ENCODE measurements around the gene DOK5. TPM values are rescaled to one million over a fixed set of nuclear protein-coding genes. Genes with fewer than 3 reads are reported as not detected.

DOK5 gene
- total and polyA plus RNA-seq, 2 of the 4 experiments (the other 2 are of a cell fraction) = 2.8 to 3.9 TPM

DNA sequence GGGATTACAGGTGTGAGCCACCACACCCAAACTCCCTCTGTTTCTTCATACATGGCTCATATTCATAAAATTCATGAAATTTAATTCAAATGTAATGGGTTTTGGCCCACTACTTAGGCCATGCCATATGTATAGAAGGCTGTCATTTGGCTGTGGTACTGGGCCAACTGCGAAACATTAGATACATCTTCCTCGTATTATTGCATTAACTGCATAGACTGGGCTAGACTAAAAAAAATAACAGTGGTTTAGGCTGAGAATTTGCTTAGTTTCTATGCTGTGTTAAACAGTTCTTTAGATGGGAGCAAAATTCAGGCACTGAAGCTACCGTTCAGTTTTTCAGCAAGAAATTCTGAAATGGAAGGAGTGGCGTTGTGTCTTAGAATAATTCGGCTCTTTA is 133.6 kb downstream of the DOK5 start:
- in situ Hi-C loops (cut with MboI; ENCODE audit: low sequenced_read_pairs) = no loop called here
- no TSS peak for BruUV-seq (replicated peaks)
- H3K36me3 ChIP-seq (ENCODE audit: control insufficient read depth, insufficient read depth, low read length) = no peaks in the 10 kb centered on the region
- no peak overlapping the region for H2BK5ac ChIP-seq (ENCODE audit: low read depth, low read length, poor library complexity, severe bottlenecking)
- no peak overlapping the region for H3K4me3 ChIP-seq (ENCODE audit: insufficient read depth, low read depth, low read length)
- no peak overlapping the region for H4K8ac ChIP-seq (ENCODE audit: low read depth in 2 of 2, low read length in 2 of 2)
- no peak overlapping the region for H3K56ac ChIP-seq (ENCODE audit: extremely low read depth, insufficient read depth, low read length)
- no peaks in the 10 kb centered on the region for H3K9me1 ChIP-seq (ENCODE audit: insufficient read depth, low read length)
- H3K4me2 ChIP-seq (ENCODE audit: low read depth, low read length) = no peak overlapping the region
- no peaks in the 10 kb centered on the region for H3K79me1 ChIP-seq (ENCODE audit: low read depth in 1 of 2, low read length in 2 of 2)
- WGBS, 2 experiments (ENCODE audit: extremely low coverage in 2 of 2, insufficient read length in 1 of 2) = no CpG with 5 or more reads among the region's 5 CpGs
- no peak overlapping the region for H2AK5ac ChIP-seq (ENCODE audit: low read depth, low read length)
- H4K20me1 ChIP-seq (ENCODE audit: insufficient read depth, low read length) = no peaks in the 10 kb centered on the region
- TF ChIP-seq, protein P1, sequence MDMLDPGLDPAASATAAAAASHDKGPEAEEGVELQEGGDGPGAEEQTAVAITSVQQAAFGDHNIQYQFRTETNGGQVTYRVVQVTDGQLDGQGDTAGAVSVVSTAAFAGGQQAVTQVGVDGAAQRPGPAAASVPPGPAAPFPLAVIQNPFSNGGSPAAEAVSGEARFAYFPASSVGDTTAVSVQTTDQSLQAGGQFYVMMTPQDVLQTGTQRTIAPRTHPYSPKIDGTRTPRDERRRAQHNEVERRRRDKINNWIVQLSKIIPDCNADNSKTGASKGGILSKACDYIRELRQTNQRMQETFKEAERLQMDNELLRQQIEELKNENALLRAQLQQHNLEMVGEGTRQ (IDR thresholded peaks at IDR 0.05; ENCODE audit: low read depth, low read length) = no peak
- no peak for TF ChIP-seq BHLHE40 (IDR thresholded peaks at IDR 0.05; ENCODE audit: low read depth, low read length)
- TF ChIP-seq, protein P2, sequence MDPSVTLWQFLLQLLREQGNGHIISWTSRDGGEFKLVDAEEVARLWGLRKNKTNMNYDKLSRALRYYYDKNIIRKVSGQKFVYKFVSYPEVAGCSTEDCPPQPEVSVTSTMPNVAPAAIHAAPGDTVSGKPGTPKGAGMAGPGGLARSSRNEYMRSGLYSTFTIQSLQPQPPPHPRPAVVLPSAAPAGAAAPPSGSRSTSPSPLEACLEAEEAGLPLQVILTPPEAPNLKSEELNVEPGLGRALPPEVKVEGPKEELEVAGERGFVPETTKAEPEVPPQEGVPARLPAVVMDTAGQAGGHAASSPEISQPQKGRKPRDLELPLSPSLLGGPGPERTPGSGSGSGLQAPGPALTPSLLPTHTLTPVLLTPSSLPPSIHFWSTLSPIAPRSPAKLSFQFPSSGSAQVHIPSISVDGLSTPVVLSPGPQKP (IDR thresholded peaks at IDR 0.05; ENCODE audit: borderline replicate concordance, low read depth, low read length) = no peak
- no peak for TF ChIP-seq FOS (IDR thresholded peaks at IDR 0.05; ENCODE audit: low read depth, low read length)
- TF ChIP-seq MAFK (IDR thresholded peaks at IDR 0.05; ENCODE audit: low read depth, low read length) = no peak
- no peak for TF ChIP-seq CEBPB (IDR thresholded peaks at IDR 0.05; ENCODE audit: low read depth, low read length)
- TF ChIP-seq RAD21 (IDR thresholded peaks at IDR 0.05; ENCODE audit: low read length) = no peak
- TF ChIP-seq MAZ (IDR thresholded peaks at IDR 0.05; ENCODE audit: borderline replicate concordance, low read depth, low read length) = no peak
- no peak for TF ChIP-seq POLR2A (IDR thresholded peaks at IDR 0.05; ENCODE audit: low read depth, low read length)
- H3K14ac ChIP-seq (replicated peaks; ENCODE audit: low read depth, low read length) = no peak overlapping the region
- H3K9ac ChIP-seq (ENCODE audit: low read depth, low read length) = no peak overlapping the region
- CTCF ChIA-PET = no interaction called here
- H4K91ac ChIP-seq (ENCODE audit: insufficient read depth, low read depth, low read length) = no peak overlapping the region
- no peak overlapping the region for H2AFZ ChIP-seq (replicated peaks; ENCODE audit: low read length, poor library complexity)
- no peaks in the 10 kb centered on the region for H3K27me3 ChIP-seq (ENCODE audit: control insufficient read depth, insufficient read depth, low read length)
- POLR2A ChIA-PET (ENCODE audit: unreplicated experiment) = no interaction called here
- H4K5ac ChIP-seq (ENCODE audit: low read depth, low read length) = no peak overlapping the region
- no peak overlapping the region for H3K27ac ChIP-seq (ENCODE audit: insufficient read depth, low read length)
- no peak overlapping the region for H2AK9ac ChIP-seq (replicated peaks; ENCODE audit: low read depth, low read length, poor library complexity)
- no peaks in the 10 kb centered on the region for H3K4me1 ChIP-seq (ENCODE audit: control insufficient read depth, insufficient read depth, low read length)
- H3K23ac ChIP-seq (ENCODE audit: low read depth, low read length) = no peak overlapping the region
- ATAC-seq (ENCODE audit: low read depth) (no peak), DNase-seq (no peak)
- H3K4ac ChIP-seq (ENCODE audit: low read depth, low read length) = no peak overlapping the region
- no peak overlapping the region for H2BK15ac ChIP-seq (ENCODE audit: low read depth, low read length)
- dilution Hi-C loops (cut with HindIII; ENCODE audit: low sequenced_read_pairs, unreplicated experiment) = no loop called here
- H3K9me3 ChIP-seq (ENCODE audit: control insufficient read depth, insufficient read depth, low read length) = no peaks in the 10 kb centered on the region
- intact Hi-C loops (cut with micrococcal nuclease) = no loop called here
- H2BK120ac ChIP-seq (ENCODE audit: low read depth, low read length) = no peak overlapping the region
- no peak overlapping the region for H2BK20ac ChIP-seq (ENCODE audit: low read depth, low read length)
- H3K18ac ChIP-seq (ENCODE audit: low read depth, low read length) = no peak overlapping the region
